Measurements from ENCODE around the gene CIBAR2. TPM values are rescaled to one million over a fixed set of nuclear protein-coding genes. Genes with fewer than 3 reads are reported as not detected.

The CIBAR2 gene
- total and polyA plus RNA-seq, 10 donors, result 0.13 to 2.4 (median 0.35) TPM; not detected in 3

DNA sequence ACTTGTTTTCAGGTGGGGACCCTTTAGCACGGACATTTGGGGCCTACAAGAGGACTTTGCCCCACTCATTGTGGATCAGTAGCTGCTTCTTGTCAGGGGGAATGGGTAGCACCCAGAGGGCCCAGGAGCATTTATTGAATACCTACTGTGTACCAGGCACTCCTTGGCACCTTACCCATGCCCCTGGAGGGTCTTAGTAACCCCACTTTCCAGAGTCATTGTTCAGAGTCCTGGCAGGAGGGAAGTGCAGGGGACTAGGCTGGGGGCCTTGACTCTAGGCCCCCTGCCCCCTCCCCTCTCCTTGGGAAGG lies 21.0 kb upstream of the CIBAR2 start:
- Histone ChIP-seq H3K27ac (peak overlapping the region in 2 of 8 donors; percentile 90), H3K4me3 (no peak overlapping the region), H3K27me3 (replicated peaks in 1 of 7) (peaks cover 0 to 22% (median 5%) of the 10 kb centered on the region in 7 donors), H3K4me1 (peaks cover 12 to 93% (median 58%) of the 10 kb centered on the region in 6 donors), H3K9me3 (no peaks in the 10 kb centered on the region), H3K36me3 (no peaks in the 10 kb centered on the region)
- DNase-seq, result no peak
- intact Hi-C loops (cut with DNase I; ENCODE audit: low total_unique reads), result no loop called here
- 80 to 100% (median 95%) methylated on average over 1 of the region's 1 CpG for WGBS, 5 donors
- TF ChIP-seq POLR2AphosphoS5 (IDR thresholded peaks at IDR 0.05), result no peak

DNA sequence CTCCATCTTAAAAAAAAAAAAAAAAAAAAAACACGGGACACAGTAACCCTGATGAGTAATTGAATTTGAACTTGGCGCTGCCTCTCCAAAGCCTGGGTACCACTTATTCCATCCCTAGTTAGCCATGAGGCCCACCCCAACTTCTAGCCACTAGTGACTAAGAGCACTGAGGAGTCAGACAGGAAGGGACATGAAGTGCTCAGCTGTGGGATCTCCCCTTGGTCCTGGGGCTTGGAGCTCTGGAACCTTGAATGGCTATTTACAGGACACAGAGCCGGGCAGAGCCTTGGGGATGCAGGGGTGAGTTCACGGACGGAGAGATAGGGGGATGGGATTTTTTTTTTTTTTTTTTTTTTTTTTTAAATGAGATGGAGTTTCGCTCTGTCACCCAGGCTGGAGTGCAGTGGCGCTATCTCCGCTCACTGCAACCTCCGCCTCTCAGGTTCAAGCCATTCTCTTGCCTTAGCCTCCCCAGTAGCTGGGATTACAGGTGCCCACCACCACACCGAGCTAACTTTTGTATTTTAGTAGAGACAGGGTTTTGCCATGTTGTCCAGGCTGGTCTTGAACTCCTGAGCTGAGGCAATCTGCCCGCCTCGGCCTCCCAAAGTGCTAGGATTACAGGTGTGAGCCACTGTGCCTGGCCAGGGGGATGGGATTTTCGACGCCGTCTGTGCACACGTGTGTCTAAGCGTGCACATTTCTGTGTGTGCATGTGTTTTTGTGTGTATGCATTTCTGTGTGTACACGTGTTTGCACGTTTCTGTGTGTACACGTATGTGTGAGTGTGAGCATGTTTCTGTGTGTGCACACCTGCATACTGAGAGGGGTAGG lies 20.4 kb upstream of the CIBAR2 start:
- Histone ChIP-seq H3K27me3 (replicated peaks in 1 of 7) (peaks cover 0 to 16% (median 5%) of the 10 kb centered on the region in 7 donors), H3K36me3 (no peaks in the 10 kb centered on the region), H3K4me3 (no peak overlapping the region), H3K9me3 (no peaks in the 10 kb centered on the region), H3K4me1 (peaks cover 10 to 93% (median 55%) of the 10 kb centered on the region in 6 donors), H3K27ac (no peak overlapping the region)
- intact Hi-C loops (cut with DNase I; ENCODE audit: low total_unique reads), result no loop called here
- no peak for TF ChIP-seq CTCF (IDR thresholded peaks at IDR 0.05 in 8 of 11, conservative IDR thresholded peaks at IDR 0.05 in 3 of 11)
- no peak for DNase-seq
- 89 to 95% (median 91%) methylated on average over 19 to 20 of the region's 20 CpGs for WGBS, 5 donors

- DNase-seq, result no peak
- H3K4me3 ChIP-seq, result no peak overlapping the region
- WGBS, 5 donors, result 55 to 76% (median 62%) methylated on average over 5 of the region's 5 CpGs
- no peaks in the 10 kb centered on the region for H3K36me3 ChIP-seq
- no peaks in the 10 kb centered on the region for H3K9me3 ChIP-seq
- peak in 1 of 3 donors; percentile 31 for TF ChIP-seq POLR2AphosphoS5 (IDR thresholded peaks at IDR 0.05)
- TF ChIP-seq CTCF (IDR thresholded peaks at IDR 0.05 in 8 of 11, conservative IDR thresholded peaks at IDR 0.05 in 3 of 11), result no peak
- no peaks in the 10 kb centered on the region for H3K27me3 ChIP-seq (replicated peaks in 1 of 7)
- intact Hi-C loops (cut with DNase I; ENCODE audit: low total_unique reads), result no loop called here
- H3K27ac ChIP-seq, result peak overlapping the region in 7 of 8 donors; percentile 54 to 84 (median 76)
- H3K4me1 ChIP-seq, result peaks cover 9 to 92% (median 44%) of the 10 kb centered on the region in 6 donors
Observed at GRCh38 chr16:85130705-85131028, 18.4 kb upstream of the CIBAR2 start.

DNA sequence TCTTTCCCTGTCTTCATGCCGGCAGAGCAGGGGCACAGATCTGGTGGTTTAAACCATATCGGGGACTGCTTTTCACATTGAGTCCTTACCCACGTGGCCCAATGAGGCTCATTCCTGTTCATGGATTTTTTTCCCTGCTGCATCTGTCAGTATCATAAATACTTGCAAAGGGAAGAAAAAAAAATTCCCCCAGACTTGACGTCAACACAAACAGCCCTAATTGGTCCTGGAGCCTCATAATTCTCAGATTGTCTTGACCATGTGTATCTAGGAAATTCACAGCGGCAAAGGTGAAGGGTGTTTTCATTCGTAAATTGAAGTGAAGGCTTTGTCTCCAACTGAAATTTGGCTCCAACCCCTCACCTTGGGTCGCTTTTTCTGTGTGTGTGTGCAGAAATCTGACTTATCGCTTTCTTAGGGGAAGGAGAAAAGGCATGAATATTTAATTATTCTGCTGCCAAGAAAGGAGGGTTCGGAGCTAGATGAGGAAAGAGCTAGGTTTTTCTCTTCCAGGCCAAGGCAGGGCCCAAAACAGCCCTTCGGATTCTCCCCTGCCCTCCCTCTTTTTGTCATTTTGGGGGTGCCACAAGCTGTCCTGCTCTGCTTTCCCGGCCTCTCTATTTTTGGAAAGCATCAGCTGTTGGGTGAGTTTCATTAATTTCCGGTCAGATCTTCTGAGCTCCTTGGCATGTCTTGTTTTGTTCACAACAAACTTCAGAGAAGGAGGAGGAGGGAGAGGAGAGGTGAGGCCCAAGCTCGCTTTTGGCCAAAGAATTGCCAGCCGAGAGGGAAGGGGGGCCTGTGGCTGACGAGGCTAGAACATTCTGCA lies 17.8 kb upstream of the CIBAR2 start:
- 51 to 69% (median 65%) methylated on average over 15 of the region's 15 CpGs for WGBS, 5 donors
- Histone ChIP-seq H3K4me1 (peaks cover 8 to 92% (median 38%) of the 10 kb centered on the region in 6 donors), H3K27ac (peak overlapping the region in 7 of 8 donors; percentile 54 to 84 (median 76)), H3K9me3 (no peaks in the 10 kb centered on the region), H3K36me3 (no peaks in the 10 kb centered on the region), H3K27me3 (replicated peaks in 1 of 7) (no peaks in the 10 kb centered on the region), H3K4me3 (no peak overlapping the region)
- intact Hi-C loops (cut with DNase I; ENCODE audit: low total_unique reads), result no loop called here
- DNase-seq, result no peak
- TF ChIP-seq POLR2A (IDR thresholded peaks at IDR 0.05) (no peak), POLR2AphosphoS5 (IDR thresholded peaks at IDR 0.05) (no peak), CTCF (IDR thresholded peaks at IDR 0.05 in 8 of 11, conservative IDR thresholded peaks at IDR 0.05 in 3 of 11) (no peak)
